GM12891 (cell line): ENCODE data around the gene SH2D3A.

Experiments
- POLR2A ChIP-seq: IDR thresholded peaks from 2 replicates; pipeline ENCODE4 v1.6.1; 2011; ENCODE audit warnings: low read depth, low read length, control low read depth
- POLR2AphosphoS5 ChIP-seq: IDR thresholded peaks from 2 replicates; pipeline ENCODE4 v1.6.1; 2011; ENCODE audit warnings: low read depth, low read length, control low read depth
- TAF1 ChIP-seq: IDR thresholded peaks from 2 replicates; pipeline ENCODE4 v1.6.1; 2011; ENCODE audit warnings: low read depth, low read length, control low read depth

- TF ChIP-seq TAF1 = no peak
- no peak for TF ChIP-seq POLR2AphosphoS5
- TF ChIP-seq POLR2A = no peak
Observed at GRCh38 chr19:6717441-6717971, 49.7 kb downstream of the SH2D3A start.
